Measurements from ENCODE around the gene MESP1.

MESP1 gene

DNA sequence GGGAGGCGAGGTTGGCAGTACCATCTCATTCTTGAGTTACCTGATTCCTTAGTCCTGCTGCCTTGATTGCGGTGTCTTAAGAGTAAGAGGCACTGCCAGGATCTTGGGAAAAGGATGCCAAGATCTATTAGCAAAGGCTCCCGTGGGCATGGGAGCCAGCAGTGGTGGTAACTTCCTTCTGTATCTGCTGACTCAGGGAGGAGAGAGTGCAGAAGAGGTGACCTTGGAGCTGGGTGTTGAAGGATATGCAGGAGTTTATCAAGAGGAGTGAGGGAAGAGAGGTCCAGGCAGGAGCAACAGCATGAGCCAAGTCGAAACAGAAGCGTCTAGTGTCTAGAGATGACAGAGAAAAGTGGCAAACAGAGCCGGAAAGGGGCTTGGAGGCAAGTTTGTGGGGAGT is 29.6 kb upstream of the MESP1 start:
- Histone ChIP-seq H3K36me3 (ENCODE audit: control insufficient read depth, insufficient read depth, low read length) (no peaks in the 10 kb centered on the region), H3K9me3 (ENCODE audit: control insufficient read depth, low read length) (no peaks in the 10 kb centered on the region), H3K27ac (ENCODE audit: low read depth, low read length, severe bottlenecking) (no peak overlapping the region), H3K4me3 (ENCODE audit: extremely low read depth, insufficient read depth, low read length, poor library complexity, severe bottlenecking) (no peak overlapping the region), H3K4me1 (ENCODE audit: control insufficient read depth, insufficient read depth, low read length, poor library complexity, severe bottlenecking) (peaks cover 22% of the 10 kb centered on the region)
- WGBS, 2 experiments (ENCODE audit: insufficient coverage in 2 of 2) = 94 to 96% methylated on average over 6 of the region's 6 CpGs

DNA sequence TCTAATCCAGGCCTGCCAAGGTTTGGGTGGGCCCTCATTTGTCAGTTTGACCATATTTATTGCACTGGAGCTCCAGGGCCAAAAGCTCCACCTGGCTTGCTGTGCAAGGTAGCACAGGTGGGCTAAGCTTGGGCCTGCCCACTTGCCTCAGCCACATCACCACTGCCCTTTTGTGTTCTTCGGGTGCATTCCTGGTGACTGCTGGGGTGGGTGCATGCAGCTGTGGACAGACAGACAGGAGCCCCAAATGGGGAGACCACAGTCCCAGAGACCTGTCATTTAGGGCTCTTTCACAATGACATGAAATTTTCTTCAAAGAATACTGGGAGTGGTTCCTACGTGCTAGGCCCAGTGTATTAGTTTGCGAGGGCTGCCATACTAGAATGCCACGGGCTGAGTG is 27.8 kb upstream of the MESP1 start:
- Histone ChIP-seq H3K9me3 (ENCODE audit: control insufficient read depth, low read length) (no peaks in the 10 kb centered on the region), H3K4me1 (ENCODE audit: control insufficient read depth, insufficient read depth, low read length, poor library complexity, severe bottlenecking) (peaks cover 17% of the 10 kb centered on the region), H3K36me3 (ENCODE audit: control insufficient read depth, insufficient read depth, low read length) (no peaks in the 10 kb centered on the region), H3K27ac (ENCODE audit: low read depth, low read length, severe bottlenecking) (no peak overlapping the region), H3K4me3 (ENCODE audit: extremely low read depth, insufficient read depth, low read length, poor library complexity, severe bottlenecking) (no peak overlapping the region)
- 91 to 98% methylated on average over 4 of the region's 4 CpGs for WGBS, 2 experiments (ENCODE audit: insufficient coverage in 2 of 2)

GRCh38 chr15:89777782-89778380 is 26.8 kb upstream of the MESP1 start:
- H3K4me3 ChIP-seq (ENCODE audit: extremely low read depth, insufficient read depth, low read length, poor library complexity, severe bottlenecking) = no peak overlapping the region
- no peak overlapping the region for H3K27ac ChIP-seq (ENCODE audit: low read depth, low read length, severe bottlenecking)
- 93 to 98% methylated on average over 7 to 10 of the region's 10 CpGs for WGBS, 2 experiments (ENCODE audit: insufficient coverage in 2 of 2)
- no peaks in the 10 kb centered on the region for H3K36me3 ChIP-seq (ENCODE audit: control insufficient read depth, insufficient read depth, low read length)
- no peaks in the 10 kb centered on the region for H3K9me3 ChIP-seq (ENCODE audit: control insufficient read depth, low read length)
- H3K4me1 ChIP-seq (ENCODE audit: control insufficient read depth, insufficient read depth, low read length, poor library complexity, severe bottlenecking) = peaks cover 8% of the 10 kb centered on the region

DNA sequence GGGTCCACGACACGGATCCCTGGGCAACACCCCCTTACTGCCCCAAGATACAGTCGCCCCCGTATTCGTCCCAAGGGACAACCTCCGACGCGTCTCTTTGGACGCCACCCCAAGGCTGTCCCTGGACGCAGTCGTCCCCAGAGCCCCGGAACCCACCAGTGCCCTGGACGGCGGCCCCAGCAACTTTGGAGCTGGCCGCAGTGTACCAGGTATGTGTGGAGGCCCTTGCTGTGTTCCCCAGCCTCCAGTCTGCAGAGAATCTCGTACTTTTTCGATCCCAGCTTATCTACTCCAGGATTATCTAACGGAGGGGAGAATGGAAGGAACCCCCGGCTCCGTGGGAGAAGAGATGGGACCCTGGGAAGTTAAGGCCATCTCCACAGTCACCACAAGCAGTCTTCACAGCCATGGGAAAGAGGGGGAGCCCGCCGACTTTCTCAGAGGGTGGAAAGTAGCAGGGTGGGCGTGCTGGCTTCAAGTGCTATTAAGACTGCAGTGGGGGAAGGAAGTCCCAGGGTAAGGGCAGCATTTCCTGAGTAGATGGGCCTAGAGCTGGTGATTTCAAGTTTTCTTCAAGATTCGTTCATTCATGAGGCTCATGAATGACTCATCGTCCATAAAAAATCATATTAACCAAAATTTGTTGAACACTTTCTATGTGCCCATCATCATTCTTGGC is 26.2 kb upstream of the MESP1 start:
- H3K4me1 ChIP-seq (ENCODE audit: control insufficient read depth, insufficient read depth, low read length, poor library complexity, severe bottlenecking) = peaks cover 3% of the 10 kb centered on the region
- no peaks in the 10 kb centered on the region for H3K36me3 ChIP-seq (ENCODE audit: control insufficient read depth, insufficient read depth, low read length)
- H3K9me3 ChIP-seq (ENCODE audit: control insufficient read depth, low read length) = no peaks in the 10 kb centered on the region
- H3K27ac ChIP-seq (ENCODE audit: low read depth, low read length, severe bottlenecking) = no peak overlapping the region
- 85 to 90% methylated on average over 16 to 20 of the region's 25 CpGs for WGBS, 2 experiments (ENCODE audit: insufficient coverage in 2 of 2)
- no peak overlapping the region for H3K4me3 ChIP-seq (ENCODE audit: extremely low read depth, insufficient read depth, low read length, poor library complexity, severe bottlenecking)

DNA sequence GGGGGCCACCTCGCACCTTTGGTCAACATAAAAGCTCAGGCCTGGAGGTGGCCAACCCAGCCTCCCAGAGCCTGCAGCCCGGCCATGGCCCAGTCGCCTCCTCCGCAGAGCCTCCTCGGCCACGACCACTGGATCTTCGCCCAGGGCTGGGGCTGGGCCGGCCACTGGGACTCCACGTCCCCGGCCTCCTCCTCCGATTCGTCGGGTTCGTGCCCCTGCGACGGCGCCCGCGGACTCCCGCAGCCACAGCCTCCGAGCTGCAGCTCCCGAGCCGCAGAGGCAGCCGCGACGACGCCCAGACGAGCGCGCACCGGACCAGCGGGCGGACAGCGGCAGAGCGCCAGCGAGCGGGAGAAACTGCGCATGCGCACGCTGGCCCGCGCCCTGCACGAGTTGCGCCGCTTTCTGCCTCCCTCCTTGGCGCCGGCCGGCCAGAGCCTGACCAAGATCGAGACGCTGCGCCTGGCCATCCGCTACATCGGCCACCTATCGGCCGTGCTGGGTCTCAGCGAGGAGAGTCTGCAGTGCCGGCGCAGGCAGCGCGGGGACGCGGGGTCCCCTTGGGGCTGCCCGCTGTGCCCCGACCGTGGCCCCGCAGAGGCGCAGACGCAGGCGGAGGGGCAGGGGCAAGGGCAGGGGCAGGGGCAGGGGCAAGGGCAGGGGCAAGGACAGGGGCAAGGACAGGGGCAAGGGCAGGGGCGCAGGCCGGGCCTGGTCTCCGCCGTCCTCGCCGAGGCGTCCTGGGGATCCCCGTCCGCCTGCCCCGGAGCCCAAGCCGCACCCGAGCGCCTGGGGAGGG is 25.4 kb upstream of the MESP1 start, which contains the start of gene MESP2:
Gene MESP2, plus strand, starts transcription at position 59 of the 799 bp plus-strand sequence. Its CDS starts 26 bp downstream, at position 85.
- H3K9me3 ChIP-seq (ENCODE audit: control insufficient read depth, low read length) = no peaks in the 10 kb centered on the region
- H3K4me1 ChIP-seq (ENCODE audit: control insufficient read depth, insufficient read depth, low read length, poor library complexity, severe bottlenecking) = no peaks in the 10 kb centered on the region
- H3K4me3 ChIP-seq (ENCODE audit: extremely low read depth, insufficient read depth, low read length, poor library complexity, severe bottlenecking) = peak within 1 kb of the TSS; percentile 23
- WGBS, 2 experiments (ENCODE audit: insufficient coverage in 2 of 2) = 18 to 19% methylated on average over 70 to 74 of the region's 82 CpGs
- H3K27ac ChIP-seq (ENCODE audit: low read depth, low read length, severe bottlenecking) = no peak within 1 kb of the TSS
- H3K36me3 ChIP-seq (ENCODE audit: control insufficient read depth, insufficient read depth, low read length) = no peaks in the 10 kb centered on the region

DNA sequence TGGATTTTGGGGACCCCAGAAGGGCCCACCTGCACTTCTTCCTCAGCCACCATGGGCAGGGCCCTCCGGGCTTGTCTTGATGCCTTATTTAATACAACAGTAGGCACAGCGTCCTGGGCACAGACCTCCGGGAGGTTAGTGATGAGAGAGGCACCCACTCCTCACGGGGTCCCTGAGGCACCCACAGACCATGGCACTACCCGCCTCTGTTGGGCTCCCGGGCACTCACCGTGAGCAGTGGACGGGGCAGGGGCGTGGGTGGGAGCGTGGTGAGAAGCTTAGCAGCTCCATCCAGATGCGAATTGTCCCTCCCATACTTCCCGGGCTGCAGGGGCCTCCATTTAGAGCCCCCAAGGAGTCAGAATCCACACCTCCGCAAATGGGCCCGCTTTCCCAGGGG is 24.8 kb upstream of the MESP1 start:
- Histone ChIP-seq H3K36me3 (ENCODE audit: control insufficient read depth, insufficient read depth, low read length) (no peaks in the 10 kb centered on the region), H3K27ac (ENCODE audit: low read depth, low read length, severe bottlenecking) (no peak overlapping the region), H3K4me3 (ENCODE audit: extremely low read depth, insufficient read depth, low read length, poor library complexity, severe bottlenecking) (no peak overlapping the region), H3K9me3 (ENCODE audit: control insufficient read depth, low read length) (no peaks in the 10 kb centered on the region), H3K4me1 (ENCODE audit: control insufficient read depth, insufficient read depth, low read length, poor library complexity, severe bottlenecking) (no peaks in the 10 kb centered on the region)
- 83 to 94% methylated on average over 12 to 13 of the region's 14 CpGs for WGBS, 2 experiments (ENCODE audit: insufficient coverage in 2 of 2)

- Histone ChIP-seq H3K9me3 (ENCODE audit: control insufficient read depth, low read length) (no peaks in the 10 kb centered on the region), H3K27ac (ENCODE audit: low read depth, low read length, severe bottlenecking) (no peak overlapping the region)
- 77 to 87% methylated on average over 5 of the region's 5 CpGs for WGBS, 2 experiments (ENCODE audit: insufficient coverage in 2 of 2)
These were observed 23.4 kb upstream of the MESP1 start for GRCh38 chr15:89774492-89774891.

DNA sequence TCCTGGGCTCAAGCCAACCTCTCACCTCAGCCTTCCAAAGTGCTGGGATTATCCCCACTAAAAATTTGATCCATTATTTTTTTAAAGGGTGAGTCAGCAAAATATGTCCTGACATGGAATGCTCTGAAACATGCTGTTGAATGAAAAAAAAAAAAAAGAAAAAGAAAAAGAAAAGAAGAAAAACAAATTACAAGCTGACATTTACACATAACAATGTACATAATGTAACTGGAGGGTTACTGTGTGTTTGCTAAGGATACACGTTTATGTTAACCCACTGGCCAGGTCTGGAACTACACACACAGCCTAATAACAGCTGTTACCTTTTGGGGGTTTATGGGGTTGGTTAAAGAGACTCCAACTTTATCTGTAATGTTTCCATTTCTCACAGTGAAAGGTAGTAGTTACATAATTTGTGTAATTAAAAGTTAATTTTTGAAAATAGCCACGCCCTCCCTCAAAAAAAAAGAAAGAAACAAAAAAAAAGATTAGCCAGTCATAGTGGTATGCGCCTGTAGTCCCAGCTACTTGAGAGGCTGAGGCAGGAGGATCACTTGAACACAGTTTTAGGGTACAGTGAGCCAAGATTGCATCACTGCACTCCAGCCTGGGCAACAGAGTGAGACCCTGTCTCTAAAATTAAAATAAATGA is 22.0 kb upstream of the MESP1 start:
- H3K27ac ChIP-seq (ENCODE audit: low read depth, low read length, severe bottlenecking) = no peak overlapping the region
- WGBS, 2 experiments (ENCODE audit: insufficient coverage in 2 of 2) = 100% methylated on average over 1 of the region's 3 CpGs
- no peaks in the 10 kb centered on the region for H3K9me3 ChIP-seq (ENCODE audit: control insufficient read depth, low read length)
- no peak overlapping the region for H3K4me3 ChIP-seq (ENCODE audit: extremely low read depth, insufficient read depth, low read length, poor library complexity, severe bottlenecking)
- H3K36me3 ChIP-seq (ENCODE audit: control insufficient read depth, insufficient read depth, low read length) = no peaks in the 10 kb centered on the region
- H3K4me1 ChIP-seq (ENCODE audit: control insufficient read depth, insufficient read depth, low read length, poor library complexity, severe bottlenecking) = peaks cover 4% of the 10 kb centered on the region

More at GRCh38 chr15:89774492-89774891, 23.4 kb upstream of the MESP1 start:
- peaks cover 4% of the 10 kb centered on the region for H3K4me1 ChIP-seq (ENCODE audit: control insufficient read depth, insufficient read depth, low read length, poor library complexity, severe bottlenecking)
- H3K4me3 ChIP-seq (ENCODE audit: extremely low read depth, insufficient read depth, low read length, poor library complexity, severe bottlenecking) = no peak overlapping the region
- no peaks in the 10 kb centered on the region for H3K36me3 ChIP-seq (ENCODE audit: control insufficient read depth, insufficient read depth, low read length)

DNA sequence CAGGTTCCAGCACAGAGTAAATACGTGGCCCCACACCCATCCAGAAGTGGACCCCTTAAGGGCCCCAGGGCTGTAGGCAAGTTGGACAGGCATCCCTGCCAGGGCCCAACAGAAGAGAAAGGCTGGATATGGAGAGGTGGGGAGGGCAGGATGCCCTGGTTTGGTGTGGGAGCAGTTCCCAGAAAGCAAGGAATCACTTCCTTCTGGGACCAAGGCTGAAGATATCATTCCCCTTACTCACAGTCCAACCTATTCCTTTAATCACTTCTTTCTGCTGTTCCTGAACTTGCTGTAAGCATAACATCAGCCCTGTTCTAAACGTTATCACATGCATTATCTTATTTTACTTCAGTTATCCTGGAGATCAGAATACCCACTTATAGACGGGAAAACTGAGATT is 19.0 kb upstream of the MESP1 start:
- H3K4me3 ChIP-seq (ENCODE audit: extremely low read depth, insufficient read depth, low read length, poor library complexity, severe bottlenecking) = no peak overlapping the region
- H3K27ac ChIP-seq (ENCODE audit: low read depth, low read length, severe bottlenecking) = no peak overlapping the region
- no peaks in the 10 kb centered on the region for H3K36me3 ChIP-seq (ENCODE audit: control insufficient read depth, insufficient read depth, low read length)
- H3K4me1 ChIP-seq (ENCODE audit: control insufficient read depth, insufficient read depth, low read length, poor library complexity, severe bottlenecking) = peaks cover 4% of the 10 kb centered on the region
- 83 to 86% methylated on average over 2 to 3 of the region's 3 CpGs for WGBS, 2 experiments (ENCODE audit: insufficient coverage in 2 of 2)
- no peaks in the 10 kb centered on the region for H3K9me3 ChIP-seq (ENCODE audit: control insufficient read depth, low read length)

DNA sequence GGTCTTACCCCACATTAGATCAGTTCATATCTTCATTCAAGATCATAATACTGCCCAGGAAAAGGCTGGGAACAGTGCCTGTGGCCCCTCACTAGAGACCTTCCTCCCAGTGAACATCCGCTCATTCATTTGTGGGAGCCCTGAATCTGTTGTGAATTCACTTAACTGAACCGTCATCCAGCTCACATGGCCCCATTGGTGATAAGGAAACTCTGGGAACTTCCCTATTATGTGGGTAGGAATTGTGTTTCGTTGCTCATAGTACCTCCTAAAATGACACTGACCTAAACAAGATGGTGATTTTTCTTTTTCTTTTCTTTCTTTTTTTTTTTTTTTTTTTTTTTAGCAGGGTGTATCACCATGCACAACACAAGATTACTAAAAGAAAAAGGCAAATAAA is 18.3 kb upstream of the MESP1 start:
- H3K4me3 ChIP-seq (ENCODE audit: extremely low read depth, insufficient read depth, low read length, poor library complexity, severe bottlenecking) = no peak overlapping the region
- 100% methylated on average over 1 to 2 of the region's 3 CpGs for WGBS, 2 experiments (ENCODE audit: insufficient coverage in 2 of 2)
- H3K9me3 ChIP-seq (ENCODE audit: control insufficient read depth, low read length) = no peaks in the 10 kb centered on the region
- H3K4me1 ChIP-seq (ENCODE audit: control insufficient read depth, insufficient read depth, low read length, poor library complexity, severe bottlenecking) = peaks cover 4% of the 10 kb centered on the region
- H3K36me3 ChIP-seq (ENCODE audit: control insufficient read depth, insufficient read depth, low read length) = no peaks in the 10 kb centered on the region
- H3K27ac ChIP-seq (ENCODE audit: low read depth, low read length, severe bottlenecking) = no peak overlapping the region

All from mesodermal cell (in vitro differentiated cells).